ENCODE measurements around the gene RPN2.

GRCh38 chr20:37219751-37220668, 40.9 kb downstream of the RPN2 start:
- TF ChIP-seq CTCF (conservative IDR thresholded peaks at IDR 0.05; ENCODE audit: low read depth, low read length) (no peak), EZH2 (IDR thresholded peaks at IDR 0.05; ENCODE audit: borderline replicate concordance, low read depth, low read length, poor library complexity, severe bottlenecking) (no peak)
